Peyer's patch (tissue), 4 donors: Measurements from ENCODE around the gene MRPL39. TPM values are rescaled to one million over a fixed set of nuclear protein-coding genes. Genes with fewer than 3 reads are reported as not detected.

ENCODE experiments used
- DNase-seq, 3 donors: peaks; one replicate each; pipeline ENCODE4 v3.0.0-alpha.2; 2017 to 2019
- H3K27ac ChIP-seq, 4 donors: fragments of 200-600 bp; sonication (generic); one replicate each; pipeline ENCODE4 v1.5.1; 2016 to 2019
- H3K27me3 ChIP-seq, 2 donors: fragments of 200-600 bp; sonication (generic); one replicate each; pipeline ENCODE4 v1.5.1; 2019
- H3K36me3 ChIP-seq, 3 donors: fragments of 200-600 bp; sonication (generic); one replicate each; pipeline ENCODE4 v1.5.1; 2016 to 2019
- H3K4me1 ChIP-seq, 4 donors: fragments of 200-600 bp; sonication (generic); one replicate each; pipeline ENCODE4 v1.5.1; 2016 to 2019
- H3K4me3 ChIP-seq, 4 donors: fragments of 200-600 bp; sonication (generic); 1 replicate in 3 of 4; 2 replicates in 1 of 4; pipeline ENCODE4 v1.5.1; 2016 to 2019; ENCODE audit warnings: mild to moderate bottlenecking in 1 of 4
- H3K9me3 ChIP-seq, 4 donors: fragments of 200-600 bp; sonication (generic); one replicate each; pipeline ENCODE4 v1.5.1; 2016 to 2019; ENCODE audit warnings: mild to moderate bottlenecking in 1 of 4
- CTCF ChIP-seq, 6 experiments: fragments of 450-650 bp in 4 of 6; fragments of 200-600 bp in 2 of 6; sonication (generic) in 1 of 6; IDR thresholded peaks; one replicate each; pipeline ENCODE4 v1.5.1; 2017 to 2019; ENCODE audit warnings: antibody characterized with exemption in 6 of 6, mild to moderate bottlenecking in 3 of 6, moderate library complexity in 1 of 6
- POLR2A ChIP-seq, 2 donors: fragments of 450-650 bp; IDR thresholded peaks; one replicate each; pipeline ENCODE4 v1.5.1; 2017; ENCODE audit warnings: antibody characterized with exemption in 2 of 2, mild to moderate bottlenecking in 2 of 2, moderate library complexity in 2 of 2
- total RNA-seq, 4 donors: library from RNA; depleted of rRNA; stranded (reverse); fragments of >200 nt; gene quantifications; one replicate each; pipeline ENCODE4 v1.1.0, GENCODE V29; 2016

The MRPL39 gene
- 10 to 100 TPM in 3 of 4 donors, 1 to 10 TPM in 1; 5.3 to 18.2 (median 16.1) TPM for total RNA-seq

GRCh38 chr21:25607151-25608043, at the start of gene MRPL39:
Gene MRPL39 (minus strand): TSS chr21:25607481. CDS start chr21:25607475, 6 bp downstream.
- Histone ChIP-seq H3K27ac (peak within 1 kb of the TSS; percentile 74 to 83 (median 79)), H3K4me3 (peak within 1 kb of the TSS; percentile 70 to 88 (median 78)), H3K4me1 (peaks cover 0 to 13% (median 5%) of the 10 kb centered on the region in 4 donors), H3K27me3 (no peaks in the 10 kb centered on the region), H3K9me3 (no peaks in the 10 kb centered on the region), H3K36me3 (peaks cover 0 to 10% (median 0%) of the 10 kb centered on the region in 3 donors)
- TF ChIP-seq CTCF (IDR thresholded peaks at IDR 0.05) (peak; percentile 41 to 64 (median 52)), POLR2A (IDR thresholded peaks at IDR 0.05) (peak; percentile 32 to 38)
- peak; percentile 81 to 93 (median 90) for DNase-seq

- no peaks in the 10 kb centered on the region for H3K27me3 ChIP-seq
- no peak overlapping the region for H3K27ac ChIP-seq
- no peak for TF ChIP-seq CTCF (IDR thresholded peaks at IDR 0.05)
- no peak for TF ChIP-seq POLR2A (IDR thresholded peaks at IDR 0.05)
- no peaks in the 10 kb centered on the region for H3K9me3 ChIP-seq
- DNase-seq = no peak
- no peak overlapping the region for H3K4me3 ChIP-seq
- no peaks in the 10 kb centered on the region for H3K4me1 ChIP-seq
- H3K36me3 ChIP-seq = no peaks in the 10 kb centered on the region
Observed at GRCh38 chr21:25656412-25656811, 49.1 kb upstream of the MRPL39 start.

- H3K27ac ChIP-seq = no peak overlapping the region
- no peaks in the 10 kb centered on the region for H3K36me3 ChIP-seq
- TF ChIP-seq CTCF (IDR thresholded peaks at IDR 0.05) = no peak
- TF ChIP-seq POLR2A (IDR thresholded peaks at IDR 0.05) = no peak
- no peaks in the 10 kb centered on the region for H3K27me3 ChIP-seq
- peaks cover 0 to 3% (median 0%) of the 10 kb centered on the region in 4 donors for H3K4me1 ChIP-seq
- H3K4me3 ChIP-seq = no peak overlapping the region
- no peaks in the 10 kb centered on the region for H3K9me3 ChIP-seq
- no peak for DNase-seq
Observed at GRCh38 chr21:25649146-25649545, 41.9 kb upstream of the MRPL39 start.

- Histone ChIP-seq H3K27me3 (no peaks in the 10 kb centered on the region), H3K27ac (no peak overlapping the region), H3K9me3 (no peaks in the 10 kb centered on the region), H3K4me3 (no peak overlapping the region), H3K36me3 (no peaks in the 10 kb centered on the region), H3K4me1 (peaks cover 0 to 3% (median 0%) of the 10 kb centered on the region in 4 donors)
- no peak for DNase-seq
- TF ChIP-seq POLR2A (IDR thresholded peaks at IDR 0.05) (no peak), CTCF (IDR thresholded peaks at IDR 0.05) (no peak)
Observed at GRCh38 chr21:25647647-25648046, 40.4 kb upstream of the MRPL39 start.

- no peak for DNase-seq
- H3K36me3 ChIP-seq = no peaks in the 10 kb centered on the region
- H3K27me3 ChIP-seq = no peaks in the 10 kb centered on the region
- peaks cover 0 to 3% (median 0%) of the 10 kb centered on the region in 4 donors for H3K4me1 ChIP-seq
- H3K27ac ChIP-seq = no peak overlapping the region
- no peaks in the 10 kb centered on the region for H3K9me3 ChIP-seq
- TF ChIP-seq CTCF (IDR thresholded peaks at IDR 0.05) = no peak
- TF ChIP-seq POLR2A (IDR thresholded peaks at IDR 0.05) = no peak
- H3K4me3 ChIP-seq = no peak overlapping the region
Observed at GRCh38 chr21:25646474-25646873, 39.2 kb upstream of the MRPL39 start.
